Activated CD8-positive, alpha-beta memory T cell treated with anti-CD3 and anti-CD28 coated beads, Interleukin-2, amount 10 ng/mL, durations not matched to agents 7 days and 5 days (primary cell): ENCODE data around the gene CD96. TPM values are rescaled to one million over a fixed set of nuclear protein-coding genes. Genes with fewer than 3 reads are reported as not detected.

Experiments
- ATAC-seq: fragments of 150-1000 bp; cut with Tn5 transposase; one replicate; pipeline ENCODE4 v1.10.0; 2021; ENCODE audit warnings: moderate library complexity
- CTCF ChIA-PET: fragments of 350-600 bp; sonication (Branson Sonifier 250); formaldehyde crosslinking; loops from one replicate; lab custom pipeline; 2021; ENCODE audit warnings: antibody characterized with exemption; lab: Charles Lee
- DNase-seq: peaks from one replicate; pipeline ENCODE4 v3.0.0-alpha.2; 2020
- H3K27ac Mint-ChIP-seq: one replicate; pipeline ENCODE4 v1.8.0; 2021; ENCODE audit warnings: mild to moderate bottlenecking, mixed read lengths
- H3K27me3 Mint-ChIP-seq: one replicate; pipeline ENCODE4 v1.8.0; 2021; ENCODE audit warnings: mixed read lengths
- H3K36me3 Mint-ChIP-seq: one replicate; pipeline ENCODE4 v1.8.0; 2021; ENCODE audit warnings: mild to moderate bottlenecking, mixed read lengths
- H3K4me1 Mint-ChIP-seq: one replicate; pipeline ENCODE4 v1.8.0; 2021; ENCODE audit warnings: mixed read lengths
- H3K4me3 Mint-ChIP-seq: one replicate; pipeline ENCODE4 v1.8.0; 2021; ENCODE audit warnings: mild to moderate bottlenecking, moderate library complexity, mixed read lengths
- H3K9me3 Mint-ChIP-seq: one replicate; pipeline ENCODE4 v1.8.0; 2022; ENCODE audit warnings: low read depth, mixed read lengths
- total RNA-seq, 2 experiments: library from RNA; stranded (reverse); gene quantifications; one replicate each; pipeline ENCODE4 v1.2.3, GENCODE V29; 2021

The CD96 gene
- total RNA-seq, 2 experiments from 2014 or later, result 290 to 311 TPM

DNA sequence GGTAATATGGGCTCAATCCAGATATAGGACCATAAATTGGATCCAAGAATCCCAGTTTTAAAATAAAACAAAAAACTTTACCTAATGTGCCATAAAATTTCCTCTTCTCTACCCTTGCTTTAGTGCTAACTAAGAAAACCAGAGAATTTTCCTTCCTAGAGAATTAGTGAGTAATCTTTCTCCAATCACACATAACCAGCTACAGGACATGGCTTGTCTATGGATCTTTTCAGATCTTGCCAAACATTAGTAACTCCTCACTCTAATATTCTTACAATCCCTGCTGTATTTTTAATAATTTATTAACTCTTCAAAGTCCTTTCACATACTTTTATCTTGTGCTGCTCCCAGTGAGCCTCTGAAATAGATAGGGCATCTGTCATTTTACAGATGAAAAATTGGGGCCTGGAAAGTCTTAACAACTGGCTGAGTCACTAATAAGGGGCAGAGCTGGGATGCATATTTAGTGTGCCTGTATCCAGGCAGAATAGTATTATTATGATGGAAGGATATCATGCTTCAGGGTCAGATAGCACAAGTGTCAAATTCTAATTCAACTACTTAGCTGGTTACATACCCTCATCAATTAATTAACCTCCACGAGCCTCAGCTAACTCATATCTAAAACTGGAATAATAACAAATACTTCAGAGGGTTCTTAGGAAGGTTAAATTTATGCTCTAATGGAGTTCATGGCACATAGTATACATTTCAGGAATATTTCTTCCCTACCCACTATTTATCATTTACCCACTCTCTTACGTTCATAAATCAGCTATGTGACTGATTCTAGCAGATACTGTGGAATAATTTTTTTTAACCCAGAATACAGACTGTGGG, 47.5 kb downstream of the CD96 start:
- DNase-seq (no peak), ATAC-seq (no peak)
- peaks cover 66% of the 10 kb centered on the region for H3K4me1 Mint-ChIP-seq
- CTCF ChIA-PET, result interaction anchor here (1.3 to 3.8 kb wide), 4 partner anchors 12 to 79 kb away, joined by 4 to 24 read pairs (median 10); no protein-coding TSS in a partner anchor
- no peaks in the 10 kb centered on the region for H3K9me3 Mint-ChIP-seq
- no peak overlapping the region for H3K4me3 Mint-ChIP-seq
- H3K27ac Mint-ChIP-seq, result peak overlapping the region; percentile 55
- peaks cover 83% of the 10 kb centered on the region for H3K36me3 Mint-ChIP-seq
- H3K27me3 Mint-ChIP-seq, result no peaks in the 10 kb centered on the region

- Mint-ChIP-seq H3K4me1 (peaks cover 70% of the 10 kb centered on the region), H3K4me3 (no peak overlapping the region), H3K9me3 (no peaks in the 10 kb centered on the region), H3K36me3 (peaks cover 81% of the 10 kb centered on the region), H3K27ac (peak overlapping the region; percentile 55), H3K27me3 (no peaks in the 10 kb centered on the region)
- DNase-seq (no peak), ATAC-seq (no peak)
- CTCF ChIA-PET, result interaction anchor here (1.3 to 3.8 kb wide), 4 partner anchors 13 to 79 kb away, joined by 4 to 24 read pairs (median 10); no protein-coding TSS in a partner anchor
These were observed 48.1 kb downstream of the CD96 start for GRCh38 chr3:111590143-111590491.

DNA sequence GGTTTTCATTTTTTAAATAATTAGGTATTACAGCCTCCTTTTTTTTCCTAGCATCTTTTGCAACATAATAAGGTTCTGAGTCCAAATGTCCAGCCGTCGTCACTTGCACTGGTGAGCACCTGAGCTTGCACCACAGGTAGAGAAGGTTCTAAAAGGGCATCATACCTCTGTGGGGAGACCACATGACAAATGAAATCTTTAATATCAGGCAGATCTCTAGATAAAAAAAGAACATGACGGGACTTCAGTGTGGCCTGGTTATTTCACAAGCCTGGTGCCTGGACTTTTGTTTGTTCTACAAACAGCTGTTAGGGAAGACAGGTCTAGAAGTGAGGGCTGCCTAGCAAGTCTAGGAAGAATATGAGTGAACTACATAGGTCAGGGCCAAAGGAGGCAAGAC, 49.6 kb downstream of the CD96 start:
- DNase-seq, result no peak
- H3K27ac Mint-ChIP-seq, result peak overlapping the region; percentile 79
- H3K9me3 Mint-ChIP-seq, result no peaks in the 10 kb centered on the region
- ATAC-seq, result no peak
- CTCF ChIA-PET, result interaction anchor here (0.8 to 3.8 kb wide), 3 partner anchors 13 to 25 kb away, joined by 3 to 24 read pairs (median 4); no protein-coding TSS in a partner anchor
- peaks cover 81% of the 10 kb centered on the region for H3K36me3 Mint-ChIP-seq
- peaks cover 79% of the 10 kb centered on the region for H3K4me1 Mint-ChIP-seq
- no peaks in the 10 kb centered on the region for H3K27me3 Mint-ChIP-seq
- H3K4me3 Mint-ChIP-seq, result peak overlapping the region; percentile 83

DNA sequence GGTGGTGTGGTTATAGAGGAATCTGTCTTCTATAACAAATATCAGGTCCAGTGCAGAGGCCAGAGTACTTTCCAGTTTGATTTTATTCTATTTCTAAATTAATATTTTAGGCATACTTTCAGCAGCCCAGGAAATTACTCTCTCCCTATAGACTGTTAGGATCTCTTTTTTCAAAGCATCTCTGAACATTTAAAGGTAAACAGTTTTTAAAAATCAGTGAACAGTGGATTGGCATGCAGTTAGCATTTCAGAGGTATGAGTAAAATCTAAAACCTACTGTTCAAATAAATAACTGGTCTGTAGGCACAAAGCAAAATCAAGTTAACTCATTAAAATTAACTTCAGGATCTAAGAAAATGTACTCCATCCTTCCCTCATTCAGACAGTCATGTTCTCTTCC, 50.1 kb downstream of the CD96 start:
- H3K4me1 Mint-ChIP-seq, result peaks cover 80% of the 10 kb centered on the region
- peak overlapping the region; percentile 87 for H3K27ac Mint-ChIP-seq
- CTCF ChIA-PET, result interaction anchor here (1.4 to 3.8 kb wide), 3 partner anchors 15 to 99 kb away, joined by 3 to 24 read pairs (median 21); no protein-coding TSS in a partner anchor
- DNase-seq (no peak), ATAC-seq (no peak)
- peaks cover 80% of the 10 kb centered on the region for H3K36me3 Mint-ChIP-seq
- H3K27me3 Mint-ChIP-seq, result no peaks in the 10 kb centered on the region
- H3K4me3 Mint-ChIP-seq, result peak overlapping the region; percentile 83
- no peaks in the 10 kb centered on the region for H3K9me3 Mint-ChIP-seq

- H3K9me3 Mint-ChIP-seq, result no peaks in the 10 kb centered on the region
- peaks cover 84% of the 10 kb centered on the region for H3K4me1 Mint-ChIP-seq
- DNase-seq (no peak), ATAC-seq (peak; percentile 17)
- CTCF ChIA-PET, result interaction anchor here (1.3 to 3.5 kb wide), 5 partner anchors 11 to 98 kb away, joined by 3 to 21 read pairs (median 9); no protein-coding TSS in a partner anchor
- H3K36me3 Mint-ChIP-seq, result peaks cover 78% of the 10 kb centered on the region
- peak overlapping the region; percentile 83 for H3K4me3 Mint-ChIP-seq
- H3K27me3 Mint-ChIP-seq, result no peaks in the 10 kb centered on the region
- H3K27ac Mint-ChIP-seq, result peak overlapping the region; percentile 87
These were observed 50.9 kb downstream of the CD96 start for GRCh38 chr3:111592936-111593335.

DNA sequence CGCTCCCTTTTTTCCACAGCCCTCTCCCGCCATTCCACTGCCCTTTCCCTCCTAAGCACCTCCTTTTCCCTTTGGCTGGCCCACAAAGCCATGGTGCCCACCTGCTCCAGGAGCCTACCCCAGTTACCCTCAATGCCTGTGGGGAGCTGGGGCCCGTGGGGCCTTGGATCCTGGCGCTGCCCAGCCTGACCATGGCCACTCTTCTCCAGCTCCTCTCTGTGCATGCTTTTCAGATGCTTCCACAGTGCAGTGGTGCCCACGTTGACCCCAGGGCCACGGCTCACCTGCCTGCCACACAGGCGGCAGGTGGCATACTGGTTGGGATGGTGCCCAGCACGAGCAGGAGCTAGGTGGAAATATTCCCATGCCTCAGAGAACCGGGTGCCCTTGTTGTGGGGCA, 51.7 kb downstream of the CD96 start:
- Mint-ChIP-seq H3K27me3 (no peaks in the 10 kb centered on the region), H3K36me3 (peaks cover 79% of the 10 kb centered on the region), H3K9me3 (no peaks in the 10 kb centered on the region), H3K4me3 (peak overlapping the region; percentile 83), H3K27ac (peak overlapping the region; percentile 87), H3K4me1 (peaks cover 84% of the 10 kb centered on the region)
- CTCF ChIA-PET, result interaction anchor here (1.1 to 3.5 kb wide), 8 partner anchors 9 to 106 kb away, joined by 3 to 21 read pairs (median 6); no protein-coding TSS in a partner anchor
- DNase-seq (no peak), ATAC-seq (peak; percentile 3)

GRCh38 chr3:111594205-111594604, 52.2 kb downstream of the CD96 start:
- Mint-ChIP-seq H3K9me3 (no peaks in the 10 kb centered on the region), H3K27me3 (no peaks in the 10 kb centered on the region), H3K27ac (peak overlapping the region; percentile 87), H3K4me3 (peak overlapping the region; percentile 83), H3K4me1 (peaks cover 84% of the 10 kb centered on the region), H3K36me3 (peaks cover 78% of the 10 kb centered on the region)
- ATAC-seq, result peak; percentile 27
- CTCF ChIA-PET, result interaction anchor here (1.1 to 3.5 kb wide), 7 partner anchors 9 to 106 kb away, joined by 3 to 21 read pairs (median 4); no protein-coding TSS in a partner anchor
- no peak for DNase-seq

- Mint-ChIP-seq H3K36me3 (peaks cover 77% of the 10 kb centered on the region), H3K9me3 (peaks cover under 1% of the 10 kb centered on the region), H3K4me1 (peaks cover 81% of the 10 kb centered on the region), H3K27ac (peak overlapping the region; percentile 87), H3K4me3 (peak overlapping the region; percentile 83), H3K27me3 (no peaks in the 10 kb centered on the region)
- DNase-seq (no peak), ATAC-seq (no peak)
- CTCF ChIA-PET, result interaction anchor here (0.7 to 3.5 kb wide), 7 partner anchors 9 to 105 kb away, joined by 3 to 21 read pairs (median 4); no protein-coding TSS in a partner anchor
These were observed 52.8 kb downstream of the CD96 start for GRCh38 chr3:111594781-111595180.

GRCh38 chr3:111595232-111595631, 53.2 kb downstream of the CD96 start, which contains the start of gene ZBED2:
Gene ZBED2, minus strand, starts transcription at chr3:111595346. Its CDS starts 1,145 bp downstream, at chr3:111594201.
- peaks cover 81% of the 10 kb centered on the region for H3K4me1 Mint-ChIP-seq
- H3K9me3 Mint-ChIP-seq, result peaks cover 3% of the 10 kb centered on the region
- no peaks in the 10 kb centered on the region for H3K27me3 Mint-ChIP-seq
- DNase-seq, result no peak
- CTCF ChIA-PET, result interaction anchor here (0.6 to 3.5 kb wide), 7 partner anchors 9 to 56 kb away, joined by 3 to 21 read pairs (median 3); no protein-coding TSS in a partner anchor
- peak; percentile 34 for ATAC-seq
- peak within 1 kb of the TSS; percentile 83 for H3K4me3 Mint-ChIP-seq
- peak within 1 kb of the TSS; percentile 87 for H3K27ac Mint-ChIP-seq
- H3K36me3 Mint-ChIP-seq, result peaks cover 78% of the 10 kb centered on the region

GRCh38 chr3:111596328-111596727, 54.3 kb downstream of the CD96 start:
- Mint-ChIP-seq H3K9me3 (peaks cover 3% of the 10 kb centered on the region), H3K27me3 (no peaks in the 10 kb centered on the region), H3K4me3 (peak overlapping the region; percentile 83), H3K36me3 (peaks cover 77% of the 10 kb centered on the region), H3K4me1 (peaks cover 77% of the 10 kb centered on the region), H3K27ac (peak overlapping the region; percentile 87)
- CTCF ChIA-PET, result interaction anchor here (0.8 kb wide), 1 partner anchor 11 kb away, joined by 3 read pairs; no protein-coding TSS in a partner anchor
- ATAC-seq (peak; percentile 65), DNase-seq (no peak)

DNA sequence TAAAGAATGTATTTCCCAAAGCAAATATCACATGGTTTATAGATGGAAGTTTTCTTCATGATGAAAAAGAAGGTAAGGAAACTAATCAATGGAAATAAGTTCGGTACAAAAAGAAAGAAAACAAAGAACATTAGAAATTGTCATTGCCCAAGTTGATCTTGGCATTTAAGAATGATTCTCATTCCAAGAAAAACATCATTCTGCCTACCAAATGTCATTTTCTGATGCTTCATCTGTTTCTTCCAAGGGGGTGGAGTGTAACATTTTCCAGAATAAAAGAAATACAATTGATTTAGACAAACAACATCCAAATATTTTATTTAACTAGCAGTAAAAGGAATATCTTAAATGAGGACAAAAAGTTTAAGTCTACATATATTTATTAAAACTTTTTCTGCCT, 56.1 kb downstream of the CD96 start:
- Mint-ChIP-seq H3K4me3 (no peak overlapping the region), H3K9me3 (peaks cover 3% of the 10 kb centered on the region), H3K27ac (peak overlapping the region; percentile 50), H3K36me3 (peaks cover 74% of the 10 kb centered on the region), H3K4me1 (peaks cover 76% of the 10 kb centered on the region), H3K27me3 (no peaks in the 10 kb centered on the region)
- no peak for ATAC-seq
- DNase-seq, result no peak
- CTCF ChIA-PET, result interaction anchor here (1.2 to 3.1 kb wide), 3 partner anchors 18 to 58 kb away, joined by 3 to 11 read pairs (median 8); no protein-coding TSS in a partner anchor

GRCh38 chr3:111598552-111598951, 56.6 kb downstream of the CD96 start:
- Mint-ChIP-seq H3K36me3 (peaks cover 74% of the 10 kb centered on the region), H3K9me3 (peaks cover 3% of the 10 kb centered on the region), H3K4me3 (no peak overlapping the region), H3K27ac (peak overlapping the region; percentile 56), H3K27me3 (no peaks in the 10 kb centered on the region), H3K4me1 (peaks cover 76% of the 10 kb centered on the region)
- DNase-seq (no peak), ATAC-seq (no peak)
- CTCF ChIA-PET, result interaction anchor here (1.2 to 3.1 kb wide), 3 partner anchors 18 to 59 kb away, joined by 3 to 11 read pairs (median 8); no protein-coding TSS in a partner anchor

- ATAC-seq, result no peak
- H3K9me3 Mint-ChIP-seq, result peaks cover 3% of the 10 kb centered on the region
- DNase-seq, result no peak
- peaks cover 74% of the 10 kb centered on the region for H3K36me3 Mint-ChIP-seq
- H3K4me3 Mint-ChIP-seq, result no peak overlapping the region
- H3K4me1 Mint-ChIP-seq, result peaks cover 74% of the 10 kb centered on the region
- CTCF ChIA-PET, result interaction anchor here (1.4 to 3.9 kb wide), 3 partner anchors 14 to 89 kb away, joined by 3 to 27 read pairs (median 4); no protein-coding TSS in a partner anchor
- no peaks in the 10 kb centered on the region for H3K27me3 Mint-ChIP-seq
- H3K27ac Mint-ChIP-seq, result peak overlapping the region; percentile 61
These were observed 59.8 kb downstream of the CD96 start for GRCh38 chr3:111601810-111602209.
